ENCODE measurements around the gene NTM. TPM values are rescaled to one million over a fixed set of nuclear protein-coding genes. Genes with fewer than 3 reads are reported as not detected.

NTM gene
- polyA plus RNA-seq, 1 donor = 44.4 TPM

GRCh38 chr11:131600628-131601027 lies 230.2 kb downstream of the NTM start:
- no peak for DNase-seq

DNA sequence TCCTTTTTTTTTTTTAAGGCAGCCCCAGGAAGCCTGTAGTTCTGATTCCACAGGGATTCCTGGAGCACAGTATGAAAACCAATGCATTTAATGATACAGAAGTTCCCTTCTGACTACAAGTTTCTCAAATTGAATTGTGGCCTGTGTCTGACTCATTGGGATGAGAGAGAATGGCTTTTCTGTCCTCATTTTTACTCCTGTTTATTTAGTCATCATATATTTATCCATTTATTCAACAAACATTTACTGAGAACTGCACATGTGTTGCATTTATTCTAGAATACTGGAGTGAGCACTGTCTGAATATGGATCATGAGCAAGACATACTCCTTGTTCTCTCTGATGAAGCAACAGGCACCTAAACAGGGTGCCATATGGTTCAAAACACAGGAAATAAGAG lies 231.2 kb downstream of the NTM start:
- no peak for DNase-seq

- no peak for DNase-seq
Observed at GRCh38 chr11:131602431-131602830, 232.0 kb downstream of the NTM start.

- DNase-seq = no peak
Observed at GRCh38 chr11:131606811-131607335, 236.5 kb downstream of the NTM start.

GRCh38 chr11:131609337-131609736 lies 238.9 kb downstream of the NTM start:
- no peak for DNase-seq

GRCh38 chr11:131609921-131610320 lies 239.5 kb downstream of the NTM start:
- no peak for DNase-seq

DNA sequence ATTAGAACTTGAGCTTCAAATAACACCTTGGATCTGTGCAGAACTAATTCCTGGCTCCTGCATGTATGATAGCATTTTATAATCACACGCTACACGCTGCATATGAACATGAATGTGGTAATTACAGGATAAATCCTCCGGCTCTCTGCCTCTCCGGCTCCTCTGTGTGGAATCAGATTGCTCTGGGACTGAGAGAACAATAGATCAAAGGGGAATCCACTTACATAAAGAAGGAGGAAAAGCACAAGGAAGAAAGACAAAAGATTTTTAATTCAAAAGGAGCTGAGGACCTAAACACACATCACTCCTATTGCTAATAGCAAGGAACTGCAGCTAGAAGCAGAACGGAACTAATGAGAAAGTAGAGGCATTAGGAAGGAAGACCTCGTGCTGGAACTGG lies 240.9 kb downstream of the NTM start:
- no peak for DNase-seq

DNA sequence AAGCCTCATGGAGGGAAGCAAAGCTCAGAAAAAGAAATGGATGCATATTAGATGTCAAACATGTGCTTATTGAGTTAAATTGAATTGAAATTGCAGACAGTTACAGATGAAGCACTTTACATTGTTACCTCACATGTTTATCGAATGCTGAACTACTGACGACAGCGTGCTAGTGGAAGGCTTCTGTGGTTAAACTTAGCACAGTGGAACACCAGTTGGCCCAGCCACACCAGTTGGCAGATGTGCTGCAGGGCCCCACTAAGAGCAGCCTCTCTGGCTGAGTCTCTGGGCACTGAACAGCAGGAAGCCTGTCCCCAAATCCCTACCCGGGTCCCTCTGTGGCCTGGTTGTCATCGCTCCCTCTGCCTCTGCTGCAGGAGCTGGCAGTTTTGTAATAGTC lies 242.1 kb downstream of the NTM start:
- DNase-seq = no peak

DNA sequence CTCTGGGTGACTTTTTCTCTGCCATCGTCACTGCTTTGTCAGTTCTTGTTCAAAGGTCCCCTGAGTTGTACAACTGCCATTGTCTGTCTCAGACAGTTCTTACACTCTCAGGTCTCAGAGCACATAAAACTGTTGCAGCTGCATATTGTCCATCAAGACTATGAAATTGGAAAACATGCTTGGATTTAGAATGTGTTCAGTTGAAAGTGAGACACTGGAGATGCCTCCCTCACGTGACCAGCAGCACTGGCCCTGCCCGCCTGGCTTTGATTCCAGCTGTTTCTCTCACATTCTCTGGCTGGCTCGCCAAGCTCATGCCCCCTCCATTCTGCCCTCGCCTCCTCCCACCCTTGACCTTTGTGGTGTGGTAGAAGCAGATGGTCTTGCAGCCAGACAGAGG lies 244.2 kb downstream of the NTM start:
- DNase-seq = no peak

- no peak for DNase-seq
Observed at GRCh38 chr11:131615611-131616010, 245.2 kb downstream of the NTM start.

- no peak for DNase-seq
Observed at GRCh38 chr11:131616481-131617140, 246.2 kb downstream of the NTM start.

GRCh38 chr11:131618201-131618600 lies 247.8 kb downstream of the NTM start:
- DNase-seq = no peak

- no peak for DNase-seq
Observed at GRCh38 chr11:131622193-131622592, 251.8 kb downstream of the NTM start.

DNA sequence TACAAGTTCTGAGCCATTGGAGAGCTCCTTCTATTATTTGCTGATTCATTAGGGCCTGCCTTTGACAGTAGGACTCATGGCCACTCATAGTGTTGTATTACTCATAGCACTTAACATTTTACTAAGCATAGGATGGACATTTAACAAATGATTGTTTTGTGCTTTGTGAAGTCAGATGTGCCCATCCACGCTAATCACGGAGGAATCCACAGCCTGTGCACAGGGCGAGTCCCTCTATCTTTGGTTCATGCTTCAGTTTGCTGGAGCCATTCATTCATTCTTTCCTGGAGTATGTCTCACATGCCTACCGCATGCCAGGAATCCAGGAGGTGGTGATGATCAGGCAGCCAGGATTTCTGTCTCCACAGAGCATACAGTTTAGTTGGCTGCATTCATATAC lies 254.1 kb downstream of the NTM start:
- no peak for DNase-seq

GRCh38 chr11:131626788-131627187 lies 256.4 kb downstream of the NTM start:
- no peak for DNase-seq

DNA sequence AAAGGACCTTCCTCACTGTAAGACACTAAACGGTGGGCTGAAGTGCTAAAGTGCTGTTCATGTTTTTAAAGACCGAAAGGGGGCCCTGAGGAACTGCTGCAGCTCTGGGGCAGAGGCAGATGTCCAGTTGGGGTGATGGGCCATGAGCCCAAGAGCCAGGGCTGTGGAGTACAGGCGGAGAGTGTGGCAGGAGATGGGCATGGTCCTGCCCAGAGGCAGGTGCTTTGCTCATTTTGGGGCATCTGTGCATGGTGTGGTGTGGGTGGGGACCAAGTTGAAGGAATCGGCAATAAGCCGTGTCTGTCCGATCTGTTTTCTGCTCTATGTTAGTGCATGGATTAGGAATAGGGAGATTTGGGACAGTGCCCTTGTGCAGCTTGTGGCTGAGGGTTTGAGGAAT lies 258.3 kb downstream of the NTM start:
- no peak for DNase-seq

GRCh38 chr11:131629925-131630540 lies 259.6 kb downstream of the NTM start:
- DNase-seq = no peak

DNA sequence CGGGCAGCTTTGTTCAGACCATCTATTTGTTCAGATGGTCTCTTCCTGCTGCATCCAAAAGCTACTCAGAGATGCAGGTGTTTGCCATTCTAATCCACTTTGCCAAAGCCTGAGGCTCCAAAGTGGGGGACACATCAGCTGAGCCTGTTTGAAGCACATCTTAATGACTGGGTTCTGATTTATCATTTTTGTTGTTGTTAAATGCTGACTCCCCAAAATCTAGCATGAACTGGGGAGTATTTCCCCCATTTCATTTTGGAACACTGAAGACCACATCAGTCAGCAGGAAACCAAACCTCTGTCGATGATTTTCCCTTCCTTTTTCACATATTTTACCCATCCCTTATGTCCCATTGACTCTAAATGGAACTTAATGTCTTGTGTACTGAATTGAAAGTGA lies 262.6 kb downstream of the NTM start:
- DNase-seq = no peak

GRCh38 chr11:131633921-131634715 lies 263.7 kb downstream of the NTM start:
- no peak for DNase-seq

- no peak for DNase-seq
Observed at GRCh38 chr11:131637469-131638175, 267.2 kb downstream of the NTM start.

DNA sequence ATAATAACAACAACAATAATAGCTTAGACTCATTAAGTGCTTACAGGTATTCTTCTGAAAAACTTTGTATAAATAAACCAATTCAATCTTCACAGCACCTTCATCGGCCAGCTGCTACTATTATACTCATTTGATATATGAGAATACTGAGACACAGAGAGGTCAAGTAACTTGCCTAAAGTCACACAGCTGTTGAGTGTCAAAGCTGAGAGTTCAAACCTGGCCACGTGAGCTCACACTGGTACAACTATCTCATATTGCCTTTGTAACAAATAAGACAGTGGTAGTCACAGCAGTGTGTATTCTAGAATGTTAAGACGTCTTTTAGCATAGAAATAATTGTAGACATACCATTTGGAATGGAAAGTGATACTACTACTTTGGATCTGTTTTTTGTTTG lies 268.5 kb downstream of the NTM start:
- DNase-seq = no peak

- DNase-seq = no peak
Observed at GRCh38 chr11:131640320-131640719, 269.9 kb downstream of the NTM start.
